ENCODE data around the gene ANGPTL4. TPM values are rescaled to one million over a fixed set of nuclear protein-coding genes. Genes with fewer than 3 reads are reported as not detected.
"Not testable (repeated sequence)": the region's sequence is repeated elsewhere in the genome, so short reads cannot be mapped to it uniquely, and the experiment has no call there.

Gene ANGPTL4
- total and polyA plus RNA-seq, 2 experiments from 2014 or later = 1.9 to 2.2 TPM

- ATAC-seq = peak; percentile 43
- H3K27ac ChIP-seq (ENCODE audit: low read depth) = peak overlapping the region; percentile 10; the same call in 1 of the 2 replicates
- no peaks in the 10 kb centered on the region for H3K36me3 ChIP-seq (ENCODE audit: insufficient read depth)
- Mint-ChIP-seq H3K27ac (peak overlapping the region; percentile 40; the same call in 1 of the 2 replicates), H3K4me3 (peak overlapping the region; percentile 57), H3K27me3 (ENCODE audit: insufficient read depth, low read depth, poor library complexity) (peaks cover 8% of the 10 kb centered on the region), H3K4me1 (peaks cover 19% of the 10 kb centered on the region), H3K9me3 (no peaks in the 10 kb centered on the region; the same call in 2 of the 3 replicates), H3K36me3 (ENCODE audit: low read depth) (no peaks in the 10 kb centered on the region)
- H4K20me1 ChIP-seq (replicated peaks; ENCODE audit: insufficient read depth) = no peaks in the 10 kb centered on the region
- H3K9me2 ChIP-seq (ENCODE audit: insufficient read depth) = no peaks in the 10 kb centered on the region
- DNase-seq (ENCODE audit: low spot score) = peak; percentile 52
- no peaks in the 10 kb centered on the region for H3K79me2 ChIP-seq (replicated peaks; ENCODE audit: insufficient read depth)
- H3K4me1 ChIP-seq (ENCODE audit: insufficient read depth) = peaks cover 5% of the 10 kb centered on the region; the same call in 1 of the 2 replicates
- peak overlapping the region; percentile 72 for H3K4me2 ChIP-seq
- peak overlapping the region; percentile 95 for H2AFZ ChIP-seq
- H3K27me3 ChIP-seq (ENCODE audit: insufficient read depth) = no peaks in the 10 kb centered on the region
- no peak for TF ChIP-seq ETS1 (IDR thresholded peaks at IDR 0.05)
- no peak for TF ChIP-seq CTCF (conservative IDR thresholded peaks at IDR 0.05; ENCODE audit: low read depth in 2 of 2)
- no peak for TF ChIP-seq ZNF114 (CRISPR knock-in tag; IDR thresholded peaks at IDR 0.05)
- no peak for TF ChIP-seq POLR2AphosphoS5 (IDR thresholded peaks at IDR 0.05; ENCODE audit: low read depth)
- no peak for TF ChIP-seq ZNF331 (CRISPR knock-in tag; IDR thresholded peaks at IDR 0.05; ENCODE audit: low read depth)
- no peak for TF ChIP-seq STAT1 (IDR thresholded peaks at IDR 0.05; ENCODE audit: unreplicated experiment)
- no peak for TF ChIP-seq EZH2 (IDR thresholded peaks at IDR 0.05; ENCODE audit: low read depth, unreplicated experiment)
- peaks cover 6% of the 10 kb centered on the region; the same call in 1 of the 2 replicates for H3F3A ChIP-seq (replicated peaks; ENCODE audit: low read depth)
- H3K4me3 ChIP-seq = peak overlapping the region; percentile 39
Measured at GRCh38 chr19:8352134-8352827, 11.7 kb upstream of the ANGPTL4 start.

- peak overlapping the region; percentile 39; the same call in 1 of the 2 replicates for H3K4me3 ChIP-seq
Measured at GRCh38 chr19:8352845-8353244, 11.1 kb upstream of the ANGPTL4 start.

More at GRCh38 chr19:8352845-8353244, 11.1 kb upstream of the ANGPTL4 start:
- Histone ChIP-seq H2AFZ (peak overlapping the region; percentile 95; the same call in 1 of the 2 replicates), H3K4me2 (peak overlapping the region; percentile 72)
- H3K27me3 ChIP-seq (ENCODE audit: insufficient read depth); H3K4me3 Mint-ChIP-seq; DNase-seq (ENCODE audit: low spot score); H3K9me2 ChIP-seq (ENCODE audit: insufficient read depth); H3K79me2 ChIP-seq (replicated peaks; ENCODE audit: insufficient read depth); H3K27ac Mint-ChIP-seq; H3K36me3 ChIP-seq (ENCODE audit: insufficient read depth); H4K20me1 ChIP-seq (replicated peaks; ENCODE audit: insufficient read depth); H3F3A ChIP-seq (replicated peaks; ENCODE audit: low read depth); H3K27ac ChIP-seq (ENCODE audit: low read depth); H3K27me3 Mint-ChIP-seq (ENCODE audit: insufficient read depth, low read depth, poor library complexity); H3K4me1 ChIP-seq (ENCODE audit: insufficient read depth); H3K36me3 Mint-ChIP-seq (ENCODE audit: low read depth); H3K9me3 Mint-ChIP-seq: not testable (repeated sequence)
- peaks cover 16% of the 10 kb centered on the region for H3K4me1 Mint-ChIP-seq
- ATAC-seq = peak; percentile 32

Data from GM23338 (cell line).